Vagina (tissue), 2 donors: ENCODE results near the gene SLC9A9.

Experiments used
- POLR2A ChIP-seq, 2 donors: fragments of 450-650 bp; IDR thresholded peaks; one replicate each; pipeline ENCODE4 v1.6.1; 2017; ENCODE audit warnings: antibody characterized with exemption in 2 of 2, mild to moderate bottlenecking in 2 of 2, moderate library complexity in 2 of 2
- TF ChIP-seq, protein P1 (sequence below), 3 experiments: fragments of 450-650 bp in 2 of 3; fragments of 200-600 bp in 1 of 3; sonication (generic) in 1 of 3; IDR thresholded peaks; one replicate each; pipeline ENCODE4 v1.5.1; 2017 to 2019; ENCODE audit warnings: antibody characterized with exemption in 3 of 3, mild to moderate bottlenecking in 2 of 3, moderate library complexity in 2 of 3

GRCh38 chr3:143433787-143434378 is 414.4 kb downstream of the SLC9A9 start:
- TF ChIP-seq, protein P1, sequence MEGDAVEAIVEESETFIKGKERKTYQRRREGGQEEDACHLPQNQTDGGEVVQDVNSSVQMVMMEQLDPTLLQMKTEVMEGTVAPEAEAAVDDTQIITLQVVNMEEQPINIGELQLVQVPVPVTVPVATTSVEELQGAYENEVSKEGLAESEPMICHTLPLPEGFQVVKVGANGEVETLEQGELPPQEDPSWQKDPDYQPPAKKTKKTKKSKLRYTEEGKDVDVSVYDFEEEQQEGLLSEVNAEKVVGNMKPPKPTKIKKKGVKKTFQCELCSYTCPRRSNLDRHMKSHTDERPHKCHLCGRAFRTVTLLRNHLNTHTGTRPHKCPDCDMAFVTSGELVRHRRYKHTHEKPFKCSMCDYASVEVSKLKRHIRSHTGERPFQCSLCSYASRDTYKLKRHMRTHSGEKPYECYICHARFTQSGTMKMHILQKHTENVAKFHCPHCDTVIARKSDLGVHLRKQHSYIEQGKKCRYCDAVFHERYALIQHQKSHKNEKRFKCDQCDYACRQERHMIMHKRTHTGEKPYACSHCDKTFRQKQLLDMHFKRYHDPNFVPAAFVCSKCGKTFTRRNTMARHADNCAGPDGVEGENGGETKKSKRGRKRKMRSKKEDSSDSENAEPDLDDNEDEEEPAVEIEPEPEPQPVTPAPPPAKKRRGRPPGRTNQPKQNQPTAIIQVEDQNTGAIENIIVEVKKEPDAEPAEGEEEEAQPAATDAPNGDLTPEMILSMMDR (IDR thresholded peaks at IDR 0.05) = no peak
- TF ChIP-seq POLR2A (IDR thresholded peaks at IDR 0.05) = no peak
